ENCODE measurements around the gene TSPEAR.

DNA sequence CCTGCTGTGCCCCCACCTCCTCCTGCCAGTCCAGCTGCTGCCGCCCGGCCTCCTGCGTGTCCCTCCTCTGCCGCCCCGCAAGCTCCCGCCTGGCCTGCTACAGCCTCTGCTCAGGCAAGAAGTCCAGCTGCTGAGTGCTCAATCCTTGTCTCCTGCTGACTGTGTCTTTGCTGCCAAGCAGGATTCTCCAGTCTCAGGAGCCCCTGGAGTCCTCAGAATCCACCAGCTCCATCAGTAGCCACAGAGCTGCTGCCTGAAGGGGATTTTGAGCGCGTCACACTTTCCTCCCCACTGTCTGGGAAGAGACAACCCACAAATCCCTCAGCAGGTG, 64.2 kb downstream of the TSPEAR start:
- no peak for TF ChIP-seq POLR2A (IDR thresholded peaks at IDR 0.05)
- TF ChIP-seq, protein P1, sequence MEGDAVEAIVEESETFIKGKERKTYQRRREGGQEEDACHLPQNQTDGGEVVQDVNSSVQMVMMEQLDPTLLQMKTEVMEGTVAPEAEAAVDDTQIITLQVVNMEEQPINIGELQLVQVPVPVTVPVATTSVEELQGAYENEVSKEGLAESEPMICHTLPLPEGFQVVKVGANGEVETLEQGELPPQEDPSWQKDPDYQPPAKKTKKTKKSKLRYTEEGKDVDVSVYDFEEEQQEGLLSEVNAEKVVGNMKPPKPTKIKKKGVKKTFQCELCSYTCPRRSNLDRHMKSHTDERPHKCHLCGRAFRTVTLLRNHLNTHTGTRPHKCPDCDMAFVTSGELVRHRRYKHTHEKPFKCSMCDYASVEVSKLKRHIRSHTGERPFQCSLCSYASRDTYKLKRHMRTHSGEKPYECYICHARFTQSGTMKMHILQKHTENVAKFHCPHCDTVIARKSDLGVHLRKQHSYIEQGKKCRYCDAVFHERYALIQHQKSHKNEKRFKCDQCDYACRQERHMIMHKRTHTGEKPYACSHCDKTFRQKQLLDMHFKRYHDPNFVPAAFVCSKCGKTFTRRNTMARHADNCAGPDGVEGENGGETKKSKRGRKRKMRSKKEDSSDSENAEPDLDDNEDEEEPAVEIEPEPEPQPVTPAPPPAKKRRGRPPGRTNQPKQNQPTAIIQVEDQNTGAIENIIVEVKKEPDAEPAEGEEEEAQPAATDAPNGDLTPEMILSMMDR (IDR thresholded peaks at IDR 0.05 in 4 of 5, conservative IDR thresholded peaks at IDR 0.05 in 1 of 5), result no peak

All from gastrocnemius medialis (tissue), 4 donors.